HEK293 (cell line): Measurements from ENCODE around the gene MX1.

ENCODE experiments used
- CTCF ChIA-PET: fragments of 350-600 bp; formaldehyde crosslinking; extraction: SDS; loops from one replicate; lab custom pipeline; 2021; ENCODE audit warnings: antibody characterized with exemption; lab: Yijun Ruan, JAX
- POLR2A ChIA-PET: fragments of 300-600 bp; formaldehyde crosslinking; extraction: SDS; loops from one replicate; lab custom pipeline; 2020; ENCODE audit warnings: antibody characterized with exemption, inconsistent platforms; lab: Yijun Ruan, JAX
- H3K27ac ChIP-seq: fragments of 200-500 bp; sonication (Bioruptor generic); 2 replicates; pipeline ENCODE4 v1.5.1; 2014; ENCODE audit warnings: low read depth, low read length, control low read depth, inconsistent platforms; ENCODE audit errors: extremely low read depth
- H3K36me3 ChIP-seq, 2 experiments: fragments of 200-500 bp in 1 of 2; sonication (Bioruptor generic) in 1 of 2; 1 replicate in 1 of 2; 2 replicates in 1 of 2; pipeline ENCODE4 v1.5.1; 2014 to 2017; ENCODE audit warnings: inconsistent platforms in 2 of 2, low read length in 2 of 2; ENCODE audit not compliant: control insufficient read depth in 2 of 2, insufficient read depth in 1 of 2
- H3K4me1 ChIP-seq: fragments of 200-500 bp; sonication (Bioruptor generic); 2 replicates; pipeline ENCODE4 v1.5.1; 2014; ENCODE audit warnings: mild to moderate bottlenecking, low read length, inconsistent platforms; ENCODE audit not compliant: control insufficient read depth, insufficient read depth
- H3K4me3 ChIP-seq: 2 replicates; pipeline ENCODE4 v1.5.1; 2011; ENCODE audit warnings: low read depth, mild to moderate bottlenecking, control low read depth, low read length, moderate library complexity
- H3K9me3 ChIP-seq: fragments of 200-500 bp; sonication (Bioruptor generic); 2 replicates; pipeline ENCODE4 v1.5.1; 2014; ENCODE audit warnings: low read depth, low read length, inconsistent platforms; ENCODE audit not compliant: control insufficient read depth, insufficient read depth
- FEZF1 ChIP-seq: fragments of 450-650 bp; formaldehyde crosslinking; IDR thresholded peaks from 2 replicates; pipeline ENCODE4 v1.5.1; 2016; ENCODE audit warnings: missing biosample characterization, missing genetic modification characterization
- GFI1B ChIP-seq: fragments of 450-650 bp; formaldehyde crosslinking; IDR thresholded peaks from 2 replicates; pipeline ENCODE4 v1.5.1; 2016; ENCODE audit warnings: missing biosample characterization, missing genetic modification characterization
- GLIS1 ChIP-seq: fragments of 450-650 bp; formaldehyde crosslinking; IDR thresholded peaks from 2 replicates; pipeline ENCODE4 v1.5.1; 2016; ENCODE audit warnings: missing biosample characterization, missing genetic modification characterization
- GLIS2 ChIP-seq: fragments of 450-650 bp; formaldehyde crosslinking; IDR thresholded peaks from 2 replicates; pipeline ENCODE4 v1.5.1; 2016; ENCODE audit warnings: missing biosample characterization, missing genetic modification characterization
- PRDM1 ChIP-seq: fragments of 450-650 bp; formaldehyde crosslinking; IDR thresholded peaks from 2 replicates; pipeline ENCODE4; 2016; ENCODE audit warnings: missing biosample characterization, missing genetic modification characterization
- SP2 ChIP-seq: fragments of 450-650 bp; formaldehyde crosslinking; IDR thresholded peaks from 2 replicates; pipeline ENCODE4 v1.5.1; 2016; ENCODE audit warnings: missing biosample characterization, missing genetic modification characterization
- ZFP41 ChIP-seq: fragments of 450-650 bp; formaldehyde crosslinking; IDR thresholded peaks from 2 replicates; pipeline ENCODE4 v1.5.1; 2016; ENCODE audit warnings: missing biosample characterization, missing genetic modification characterization, borderline replicate concordance
- ZNF138 ChIP-seq: fragments of 450-650 bp; formaldehyde crosslinking; IDR thresholded peaks from 2 replicates; pipeline ENCODE4 v1.5.1; 2016; ENCODE audit warnings: missing biosample characterization, missing genetic modification characterization, borderline replicate concordance
- ZNF274 ChIP-seq, 2 experiments: fragments of 200-500 bp in 1 of 2; fragments of 450-650 bp in 1 of 2; sonication (Bioruptor generic) in 1 of 2; formaldehyde crosslinking in 1 of 2; IDR thresholded peaks; 2 replicates each; pipeline versions ENCODE4 v1.5.1 to v1.6.1; 2014 to 2016; ENCODE audit warnings: borderline replicate concordance in 1 of 2, inconsistent platforms in 1 of 2, low read length in 1 of 2, missing biosample characterization in 1 of 2, missing genetic modification characterization in 1 of 2
- ZNF350 ChIP-seq: fragments of 450-650 bp; formaldehyde crosslinking; IDR thresholded peaks from 2 replicates; pipeline ENCODE4 v1.5.0; 2017; ENCODE audit warnings: missing biosample characterization, mild to moderate bottlenecking, missing genetic modification characterization
- ZNF426 ChIP-seq: fragments of 450-650 bp; formaldehyde crosslinking; IDR thresholded peaks from 2 replicates; pipeline ENCODE4 v1.5.1; 2017; ENCODE audit warnings: missing biosample characterization, missing genetic modification characterization, mild to moderate bottlenecking, inconsistent platforms, moderate library complexity
- ZNF433 ChIP-seq: fragments of 450-650 bp; formaldehyde crosslinking; IDR thresholded peaks from 2 replicates; pipeline ENCODE4 v1.5.1; 2016; ENCODE audit warnings: missing biosample characterization, missing genetic modification characterization, low read depth
- ZNF473 ChIP-seq: fragments of 450-650 bp; formaldehyde crosslinking; IDR thresholded peaks from 2 replicates; pipeline ENCODE4 v1.5.1; 2017; ENCODE audit warnings: missing biosample characterization, missing genetic modification characterization
- ZNF529 ChIP-seq: fragments of 450-650 bp; formaldehyde crosslinking; IDR thresholded peaks from 2 replicates; pipeline ENCODE4 v1.5.1; 2017; ENCODE audit warnings: missing genetic modification characterization, missing biosample characterization; ENCODE audit not compliant: insufficient replicate concordance
- ZNF585B ChIP-seq: fragments of 450-650 bp; formaldehyde crosslinking; IDR thresholded peaks from 2 replicates; pipeline ENCODE4 v1.5.1; 2016; ENCODE audit warnings: missing biosample characterization, missing genetic modification characterization
- ZNF621 ChIP-seq: fragments of 450-650 bp; formaldehyde crosslinking; IDR thresholded peaks from 2 replicates; pipeline ENCODE4 v1.5.1; 2017; ENCODE audit warnings: missing biosample characterization, missing genetic modification characterization
- ZNF624 ChIP-seq: fragments of 450-650 bp; formaldehyde crosslinking; IDR thresholded peaks from 2 replicates; pipeline ENCODE4 v1.5.1; 2017; ENCODE audit warnings: missing biosample characterization, missing genetic modification characterization
- ZNF639 ChIP-seq: fragments of 450-650 bp; formaldehyde crosslinking; IDR thresholded peaks from 2 replicates; pipeline ENCODE4 v1.5.1; 2016; ENCODE audit warnings: missing biosample characterization, missing genetic modification characterization
- ZNF670 ChIP-seq: fragments of 450-650 bp; formaldehyde crosslinking; IDR thresholded peaks from 2 replicates; pipeline ENCODE4 v1.5.1; 2016; ENCODE audit warnings: missing biosample characterization, missing genetic modification characterization, low read depth
- ZNF677 ChIP-seq: fragments of 450-650 bp; IDR thresholded peaks from 2 replicates; pipeline ENCODE4 v1.5.0; 2018; ENCODE audit warnings: missing biosample characterization, mild to moderate bottlenecking, missing genetic modification characterization, moderate library complexity
- ZNF692 ChIP-seq: fragments of 450-650 bp; formaldehyde crosslinking; IDR thresholded peaks from 2 replicates; pipeline ENCODE4 v1.5.1; 2016; ENCODE audit warnings: missing biosample characterization, missing genetic modification characterization
- ZNF707 ChIP-seq: fragments of 450-650 bp; formaldehyde crosslinking; IDR thresholded peaks from 2 replicates; pipeline ENCODE4 v1.5.1; 2016; ENCODE audit warnings: missing biosample characterization, missing genetic modification characterization
- ZNF837 ChIP-seq: fragments of 450-650 bp; formaldehyde crosslinking; IDR thresholded peaks from 2 replicates; pipeline ENCODE4 v1.5.1; 2016; ENCODE audit warnings: missing biosample characterization, missing genetic modification characterization
- ZSCAN16 ChIP-seq: fragments of 450-650 bp; formaldehyde crosslinking; IDR thresholded peaks from 2 replicates; pipeline ENCODE4 v1.5.1; 2016; ENCODE audit warnings: missing biosample characterization, missing genetic modification characterization
- ZSCAN30 ChIP-seq: fragments of 450-650 bp; IDR thresholded peaks from 2 replicates; pipeline ENCODE4 v1.5.1; 2018; ENCODE audit warnings: missing biosample characterization, mild to moderate bottlenecking, missing genetic modification characterization, moderate library complexity
- TF ChIP-seq, protein P1 (sequence below): fragments of 450-650 bp; formaldehyde crosslinking; IDR thresholded peaks from 2 replicates; pipeline ENCODE4 v1.5.1; 2016; ENCODE audit warnings: missing biosample characterization, missing genetic modification characterization

Gene MX1

DNA sequence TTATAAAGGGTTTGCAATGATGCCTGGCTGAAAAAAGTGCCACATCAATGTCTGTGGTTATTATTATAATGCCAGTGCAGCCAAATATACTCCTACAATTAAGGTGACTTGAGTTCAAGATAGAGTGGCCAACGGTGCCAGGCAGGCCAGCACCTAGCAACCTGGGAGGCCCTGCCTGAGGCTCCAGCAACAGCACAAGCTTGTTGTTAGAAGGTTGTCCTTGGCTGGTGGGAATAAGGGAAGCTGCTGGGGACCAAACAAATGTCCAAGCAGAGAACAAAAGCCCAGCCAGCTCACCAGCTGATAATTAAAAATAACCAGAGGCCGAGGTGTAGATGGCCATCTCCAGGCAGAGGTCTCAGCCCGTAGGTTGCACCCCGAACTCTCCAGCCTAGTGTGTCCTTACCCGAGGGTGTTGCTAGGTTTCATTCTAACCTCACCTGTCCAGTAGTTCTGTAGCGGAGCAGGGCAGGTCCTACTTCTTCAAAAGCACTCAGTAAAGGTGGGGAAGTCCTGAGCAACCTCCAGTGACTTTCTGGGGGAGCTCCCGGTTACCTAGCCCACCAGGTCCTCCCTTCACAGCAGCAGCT, 80.1 kb downstream of the MX1 start (continued):
- TF ChIP-seq ZNF692 (tag by site-specific recombination) (no peak), ZNF624 (tag by site-specific recombination) (no peak)
- TF ChIP-seq, protein P1, sequence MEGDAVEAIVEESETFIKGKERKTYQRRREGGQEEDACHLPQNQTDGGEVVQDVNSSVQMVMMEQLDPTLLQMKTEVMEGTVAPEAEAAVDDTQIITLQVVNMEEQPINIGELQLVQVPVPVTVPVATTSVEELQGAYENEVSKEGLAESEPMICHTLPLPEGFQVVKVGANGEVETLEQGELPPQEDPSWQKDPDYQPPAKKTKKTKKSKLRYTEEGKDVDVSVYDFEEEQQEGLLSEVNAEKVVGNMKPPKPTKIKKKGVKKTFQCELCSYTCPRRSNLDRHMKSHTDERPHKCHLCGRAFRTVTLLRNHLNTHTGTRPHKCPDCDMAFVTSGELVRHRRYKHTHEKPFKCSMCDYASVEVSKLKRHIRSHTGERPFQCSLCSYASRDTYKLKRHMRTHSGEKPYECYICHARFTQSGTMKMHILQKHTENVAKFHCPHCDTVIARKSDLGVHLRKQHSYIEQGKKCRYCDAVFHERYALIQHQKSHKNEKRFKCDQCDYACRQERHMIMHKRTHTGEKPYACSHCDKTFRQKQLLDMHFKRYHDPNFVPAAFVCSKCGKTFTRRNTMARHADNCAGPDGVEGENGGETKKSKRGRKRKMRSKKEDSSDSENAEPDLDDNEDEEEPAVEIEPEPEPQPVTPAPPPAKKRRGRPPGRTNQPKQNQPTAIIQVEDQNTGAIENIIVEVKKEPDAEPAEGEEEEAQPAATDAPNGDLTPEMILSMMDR (tag by site-specific recombination): no peak

DNA sequence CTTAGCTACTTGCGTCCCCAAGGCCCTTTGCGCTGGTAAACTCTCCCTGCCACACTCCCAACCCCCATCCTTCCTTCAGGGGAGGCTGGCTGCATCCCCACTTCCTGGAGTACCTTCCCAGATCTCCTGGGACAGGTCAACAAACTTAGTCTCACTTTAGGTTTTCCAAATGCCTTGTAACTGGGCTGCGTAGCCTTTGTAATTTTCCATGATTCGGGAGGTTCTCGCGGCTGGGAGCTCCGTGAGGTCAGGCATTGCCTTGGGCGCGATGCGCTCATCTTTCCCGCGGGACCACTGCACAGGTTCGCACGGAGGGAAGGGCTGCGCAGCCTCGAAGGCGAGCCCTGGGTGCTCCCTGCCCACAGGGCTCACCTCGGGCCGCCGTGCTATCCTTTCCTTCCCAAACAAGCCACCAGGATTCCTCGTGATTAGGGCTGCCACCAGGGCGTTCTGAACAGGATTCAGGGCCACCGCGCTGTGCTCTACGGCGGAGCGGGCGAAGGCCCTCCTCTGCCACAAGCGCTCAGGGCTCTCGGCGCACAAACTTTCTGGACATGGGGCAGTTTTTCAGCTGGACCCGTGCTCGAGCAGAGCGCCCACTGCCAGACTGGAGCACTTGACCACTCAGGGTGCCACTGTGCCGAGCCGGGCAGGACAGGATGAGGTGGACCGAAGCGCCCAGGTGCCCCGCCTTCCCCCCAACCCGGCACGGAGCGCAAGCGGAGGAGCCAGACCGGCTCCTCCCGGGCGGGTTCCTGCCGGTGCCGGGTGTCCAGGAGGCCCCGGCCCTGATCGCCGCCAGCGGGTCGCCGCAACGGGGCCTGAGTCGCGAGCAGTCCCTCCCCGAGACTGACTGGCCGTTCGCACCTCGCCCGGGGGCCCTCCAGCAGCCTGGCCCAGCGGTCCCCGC, 80.8 kb downstream of the MX1 start:
- TF ChIP-seq FEZF1 (tag by site-specific recombination) (no peak), ZNF677 (tag by site-specific recombination) (no peak), ZNF426 (tag by site-specific recombination) (no peak), ZNF473 (tag by site-specific recombination) (no peak), GLIS1 (peak; percentile 22; the same call in 1 of the 2 replicates), GLIS2 (tag by site-specific recombination) (peak; percentile 36; the same call in 1 of the 2 replicates), ZNF274 (IDR thresholded peaks at IDR 0.05; ENCODE audit: low read length) (no peak), ZNF274 (tag by site-specific recombination; IDR thresholded peaks at IDR 0.05; ENCODE audit: borderline replicate concordance) (no peak), ZNF585B (tag by site-specific recombination) (no peak)
- peak overlapping the region; percentile 15 for H3K4me3 ChIP-seq

GRCh38 chr21:41507521-41508414, 81.7 kb downstream of the MX1 start, which contains the start of gene TMPRSS2:
TMPRSS2 (minus strand) TSS chr21:41508158; CDS start chr21:41498133, 10,025 bp downstream.
- no peaks in the 10 kb centered on the region; the same call in 1 of the 2 replicates for H3K4me1 ChIP-seq
- ChIA-PET CTCF (interaction anchor here (0.7 kb wide), 1 partner anchor 313 kb away, joined by 3 read pairs; no protein-coding TSS in a partner anchor), POLR2A (no interaction called here)
- peak within 1 kb of the TSS; percentile 22 for H3K4me3 ChIP-seq
- H3K9me3 ChIP-seq: no peaks in the 10 kb centered on the region
- H3K36me3 ChIP-seq: no peaks in the 10 kb centered on the region
- H3K27ac ChIP-seq: 0 out of 2 replicates have a peak within 1 kb of the TSS, but pooled peaks have one; percentile 6
- TF ChIP-seq SP2 (tag by site-specific recombination) (peak; percentile 44), ZNF433 (tag by site-specific recombination) (no peak), ZNF529 (tag by site-specific recombination) (no peak), ZNF707 (tag by site-specific recombination) (no peak), ZNF670 (no peak), ZNF138 (no peak), ZSCAN16 (tag by site-specific recombination) (no peak), ZFP41 (tag by site-specific recombination) (no peak), ZSCAN30 (tag by site-specific recombination) (no peak), ZNF639 (tag by site-specific recombination) (no peak), GFI1B (tag by site-specific recombination) (no peak), ZNF837 (tag by site-specific recombination) (no peak), ZNF350 (tag by site-specific recombination) (no peak), PRDM1 (tag by site-specific recombination) (no peak), ZNF621 (tag by site-specific recombination) (no peak)

More for the DNA sequence above, 80.8 kb downstream of the MX1 start:
- no peaks in the 10 kb centered on the region for H3K9me3 ChIP-seq
- ChIA-PET CTCF (interaction anchor here (1.3 kb wide), 1 partner anchor 10 kb away, joined by 5 read pairs; no protein-coding TSS in a partner anchor), POLR2A (interaction anchor here (0.8 kb wide), 1 partner anchor 25 kb away, joined by 3 read pairs; no protein-coding TSS in a partner anchor)
- H3K4me1 ChIP-seq: no peaks in the 10 kb centered on the region; the same call in 1 of the 2 replicates
- no peak overlapping the region for H3K27ac ChIP-seq
- H3K36me3 ChIP-seq: no peaks in the 10 kb centered on the region
